HCT116 (cell line): ENCODE measurements around the gene PSME1. TPM values are rescaled to one million over a fixed set of nuclear protein-coding genes. Genes with fewer than 3 reads are reported as not detected.

Source experiments
- ATAC-seq: fragments of 200-7000 bp; cut with Tn5 transposase; 2 replicates; pipeline ENCODE4 v1.9.1; 2020; ENCODE audit warnings: mild to moderate bottlenecking, moderate library complexity
- BruUV-seq: library from RNA; stranded (reverse); fragments of 400-500 nt; replicated peaks from 2 replicates; lab custom pipeline; 2021; lab: Mats Ljungman, UMichigan
- CTCF ChIA-PET: fragments of 300-600 bp; sonication (Branson Sonifier 250); formaldehyde crosslinking; loops from one replicate; lab custom pipeline; 2021; ENCODE audit warnings: antibody characterized with exemption; lab: Charles Lee
- POLR2A ChIA-PET: fragments of 300-600, 350-600 bp; sonication (Branson Sonifier 250); formaldehyde crosslinking; loops from one replicate; lab custom pipeline; 2021; ENCODE audit warnings: antibody characterized with exemption; lab: Charles Lee
- RAD21 ChIA-PET, 2 experiments: fragments of 300-600 bp; sonication (Branson Sonifier 250); formaldehyde crosslinking; loops; one replicate each; lab custom pipeline; 2023; ENCODE audit warnings: low total read pairs in 2 of 2; ENCODE audit not compliant: uncharacterized antibody in 2 of 2, unreplicated experiment in 2 of 2, low non-redundant PET in 1 of 2; lab: Charles Lee
- DNase-seq: peaks from one replicate; pipeline ENCODE4 v3.0.0-alpha.2; 2010; ENCODE audit warnings: low read depth, low spot score
- H2AFZ ChIP-seq: fragments of 200-600 bp; shearing (Covaris generic), sonication (generic); 2 replicates; pipeline ENCODE4 v1.6.1; 2017; ENCODE audit warnings: low read depth, mixed run types, mixed read lengths, antibody characterized with exemption, low read length; ENCODE audit not compliant: poor library complexity, severe bottlenecking
- H3K27ac ChIP-seq: 2 replicates; pipeline ENCODE4 v1.5.1; 2012; ENCODE audit warnings: low read depth, low read length
- H3K27me3 ChIP-seq: fragments of 200-600 bp; sonication (generic); 2 replicates; pipeline ENCODE4 v1.6.1; 2016; ENCODE audit warnings: mixed run types, low read length, mixed read lengths; ENCODE audit not compliant: insufficient read depth
- H3K36me3 ChIP-seq, 2 experiments: fragments of 200-500 bp in 1 of 2; fragments of 200-600 bp in 1 of 2; sonication (Bioruptor generic) in 1 of 2; sonication (generic) in 1 of 2; 2 replicates each; pipeline versions ENCODE4 v1.5.1 to v1.6.1; 2014 to 2016; ENCODE audit warnings: low read length in 2 of 2, inconsistent platforms in 1 of 2, mixed read lengths in 1 of 2, mixed run types in 1 of 2; ENCODE audit not compliant: insufficient read depth in 2 of 2, control insufficient read depth in 1 of 2
- H3K4me1 ChIP-seq, 2 experiments: fragments of 200-600 bp in 1 of 2; sonication (generic) in 1 of 2; 2 replicates each; pipeline versions ENCODE4 v1.5.1 to v1.6.1; 2012 to 2017; ENCODE audit warnings: low read length in 2 of 2, inconsistent platforms in 1 of 2, mild to moderate bottlenecking in 1 of 2, mixed read lengths in 1 of 2, mixed run types in 1 of 2, moderate library complexity in 1 of 2; ENCODE audit not compliant: insufficient read depth in 2 of 2, control insufficient read depth in 1 of 2
- H3K4me2 ChIP-seq: fragments of 200-600 bp; sonication (generic); 2 replicates; pipeline ENCODE4 v1.6.1; 2017; ENCODE audit warnings: mixed run types, low read length, mixed read lengths
- H3K4me3 ChIP-seq, 2 experiments: fragments of 200-600 bp in 1 of 2; sonication (generic) in 1 of 2; replicated peaks in 1 of 2; 2 replicates each; pipeline ENCODE4 v1.5.1; 2011 to 2016; ENCODE audit warnings: low read length in 2 of 2, control low read depth in 1 of 2, low read depth in 1 of 2, mild to moderate bottlenecking in 1 of 2, mixed read lengths in 1 of 2, mixed run types in 1 of 2
- H3K79me2 ChIP-seq: fragments of 200-600 bp; sonication (generic); 2 replicates; pipeline ENCODE4 v1.6.1; 2017; ENCODE audit warnings: mild to moderate bottlenecking, mixed run types, low read length, moderate library complexity, mixed read lengths; ENCODE audit not compliant: insufficient read depth
- H3K9ac ChIP-seq: fragments of 200-600 bp; sonication (generic); 2 replicates; pipeline ENCODE4 v1.6.1; 2016; ENCODE audit warnings: low read length, mixed read lengths
- H3K9me2 ChIP-seq: fragments of 200-600 bp; sonication (generic), shearing (Covaris generic); 2 replicates; pipeline ENCODE4 v1.6.1; 2017; ENCODE audit warnings: mixed run types, mild to moderate bottlenecking, moderate library complexity; ENCODE audit not compliant: insufficient read depth
- H3K9me3 ChIP-seq, 2 experiments: fragments of 200-500 bp in 1 of 2; fragments of 200-600 bp in 1 of 2; sonication (Bioruptor generic) in 1 of 2; sonication (generic) in 1 of 2; 2 replicates each; pipeline ENCODE4 v1.6.1; 2014 to 2017; ENCODE audit warnings: low read length in 2 of 2, mixed read lengths in 2 of 2, inconsistent platforms in 1 of 2, low read depth in 1 of 2, mild to moderate bottlenecking in 1 of 2, mixed run types in 1 of 2, moderate library complexity in 1 of 2; ENCODE audit not compliant: control insufficient read depth in 1 of 2, insufficient read depth in 1 of 2
- H4K20me1 ChIP-seq: fragments of 200-600 bp; sonication (generic), shearing (Covaris generic); 2 replicates; pipeline ENCODE4 v1.6.1; 2017; ENCODE audit warnings: mixed run types, mild to moderate bottlenecking, moderate library complexity; ENCODE audit not compliant: insufficient read depth
- CBX3 ChIP-seq: IDR thresholded peaks from 2 replicates; pipeline ENCODE4 v1.6.1; 2012; ENCODE audit warnings: low read depth
- CEBPB ChIP-seq: IDR thresholded peaks from 2 replicates; pipeline ENCODE4 v1.6.1; 2012; ENCODE audit warnings: low read depth
- EGR1 ChIP-seq: IDR thresholded peaks from 2 replicates; pipeline ENCODE4 v1.6.1; 2012; ENCODE audit warnings: low read depth
- ELF1 ChIP-seq: IDR thresholded peaks from 2 replicates; pipeline ENCODE4 v1.6.1; 2012; ENCODE audit warnings: low read depth, borderline replicate concordance
- EZH2phosphoT487 ChIP-seq: fragments of 200-600 bp; IDR thresholded peaks from 2 replicates; pipeline ENCODE4 v1.6.1; 2018; ENCODE audit warnings: antibody characterized with exemption, borderline replicate concordance
- JUND ChIP-seq: IDR thresholded peaks from 2 replicates; pipeline ENCODE4 v1.6.1; 2012
- MAX ChIP-seq: IDR thresholded peaks from 2 replicates; pipeline ENCODE4 v1.6.1; 2012
- RAD21 ChIP-seq: IDR thresholded peaks from 2 replicates; pipeline ENCODE4 v1.6.1; 2012; ENCODE audit warnings: low read depth, mild to moderate bottlenecking
- SP1 ChIP-seq: IDR thresholded peaks from 2 replicates; pipeline ENCODE4 v1.6.1; 2012; ENCODE audit warnings: low read depth
- ZBTB33 ChIP-seq: IDR thresholded peaks from 2 replicates; pipeline ENCODE4 v1.6.1; 2011; ENCODE audit warnings: mild to moderate bottlenecking, low read length, moderate library complexity; ENCODE audit not compliant: insufficient replicate concordance; ENCODE audit errors: extremely low read depth
- ZFX ChIP-seq: fragments of 450-650 bp; IDR thresholded peaks from 2 replicates; pipeline ENCODE4 v1.6.1; 2017
- intact Hi-C: fragments of 100-400 bp; cut with micrococcal nuclease; formaldehyde crosslinking; loops from 2 replicates; pipeline ENCODE4 v1.10.0; 2022
- total RNA-seq: library from RNA; stranded (reverse); gene quantifications from one replicate; pipeline ENCODE4 v1.2.1, GENCODE V29; 2021; ENCODE audit not compliant: unreplicated experiment

PSME1 gene
- total RNA-seq, 1 experiment from 2014 or later: 174 TPM

- no peak overlapping the region for H3K4me2 ChIP-seq
- no TSS peak for BruUV-seq
- no peak for TF ChIP-seq ZBTB33
- H3K36me3 ChIP-seq: peaks cover 18 to 27% of the 10 kb centered on the region in 2 experiments; a peak in 3 of 4 replicates
- H3K4me3 ChIP-seq: no peak overlapping the region
- DNase-seq (no peak), ATAC-seq (0 out of 2 replicates have a peak, but pooled peaks have one; percentile 4)
- no peak overlapping the region for H2AFZ ChIP-seq
- no peaks in the 10 kb centered on the region for H4K20me1 ChIP-seq
- intact Hi-C loops: no loop called here
- H3K9ac ChIP-seq: no peak overlapping the region
- no peaks in the 10 kb centered on the region for H3K9me3 ChIP-seq
- POLR2A ChIA-PET: interaction anchor here (1.4 kb wide), 1 partner anchor 17 kb away, joined by 5 read pairs; the partner anchor contains the start of gene IRF9
- no peak overlapping the region for H3K27ac ChIP-seq
- no peaks in the 10 kb centered on the region for H3K9me2 ChIP-seq
- H3K27me3 ChIP-seq: no peaks in the 10 kb centered on the region
- RAD21 ChIA-PET: no interaction called here
- no peaks in the 10 kb centered on the region for H3K79me2 ChIP-seq
- H3K4me1 ChIP-seq: no peaks in the 10 kb centered on the region
- CTCF ChIA-PET: interaction anchor here (2.2 kb wide), 1 partner anchor 18 kb away, joined by 5 read pairs; the partner anchor contains the start of gene IRF9
Measured at GRCh38 chr14:24178399-24179178, 42.6 kb downstream of the PSME1 start.

- no peaks in the 10 kb centered on the region for H3K27me3 ChIP-seq
- no peak overlapping the region for H3K27ac ChIP-seq
- ChIA-PET RAD21 (no interaction called here), POLR2A (interaction anchor here (1.0 to 1.4 kb wide), 2 partner anchors 18 to 33 kb away, joined by 3 to 5 read pairs; partner anchors contain the start of genes IRF9 and PSME2), CTCF (interaction anchor here (2.2 kb wide), 1 partner anchor 18 kb away, joined by 5 read pairs; the partner anchor contains the start of gene IRF9)
- H3K4me2 ChIP-seq: no peak overlapping the region
- H3K9me2 ChIP-seq: no peaks in the 10 kb centered on the region
- no peak overlapping the region for H3K9ac ChIP-seq
- ATAC-seq: peak; percentile 20; the same call in 1 of the 2 replicates
- intact Hi-C loops: no loop called here
- no peak overlapping the region for H2AFZ ChIP-seq
- no TSS peak for BruUV-seq
- no peak for DNase-seq
- no peak overlapping the region for H3K4me3 ChIP-seq
- peaks cover 25 to 32% of the 10 kb centered on the region in 2 experiments; a peak in 3 of 4 replicates for H3K36me3 ChIP-seq
- no peaks in the 10 kb centered on the region for H3K9me3 ChIP-seq
- no peaks in the 10 kb centered on the region for H3K79me2 ChIP-seq
- no peaks in the 10 kb centered on the region for H3K4me1 ChIP-seq
- H4K20me1 ChIP-seq: no peaks in the 10 kb centered on the region
- TF ChIP-seq CEBPB (no peak), EZH2phosphoT487 (no peak), ZBTB33 (no peak), ELF1 (no peak), CBX3 (no peak), JUND (no peak), EGR1 (no peak), MAX (no peak), RAD21 (no peak), ZFX (no peak), SP1 (no peak)
Measured at GRCh38 chr14:24179294-24179960, 43.4 kb downstream of the PSME1 start.
